ENCODE data around the gene CDRT4.

The CDRT4 gene

DNA sequence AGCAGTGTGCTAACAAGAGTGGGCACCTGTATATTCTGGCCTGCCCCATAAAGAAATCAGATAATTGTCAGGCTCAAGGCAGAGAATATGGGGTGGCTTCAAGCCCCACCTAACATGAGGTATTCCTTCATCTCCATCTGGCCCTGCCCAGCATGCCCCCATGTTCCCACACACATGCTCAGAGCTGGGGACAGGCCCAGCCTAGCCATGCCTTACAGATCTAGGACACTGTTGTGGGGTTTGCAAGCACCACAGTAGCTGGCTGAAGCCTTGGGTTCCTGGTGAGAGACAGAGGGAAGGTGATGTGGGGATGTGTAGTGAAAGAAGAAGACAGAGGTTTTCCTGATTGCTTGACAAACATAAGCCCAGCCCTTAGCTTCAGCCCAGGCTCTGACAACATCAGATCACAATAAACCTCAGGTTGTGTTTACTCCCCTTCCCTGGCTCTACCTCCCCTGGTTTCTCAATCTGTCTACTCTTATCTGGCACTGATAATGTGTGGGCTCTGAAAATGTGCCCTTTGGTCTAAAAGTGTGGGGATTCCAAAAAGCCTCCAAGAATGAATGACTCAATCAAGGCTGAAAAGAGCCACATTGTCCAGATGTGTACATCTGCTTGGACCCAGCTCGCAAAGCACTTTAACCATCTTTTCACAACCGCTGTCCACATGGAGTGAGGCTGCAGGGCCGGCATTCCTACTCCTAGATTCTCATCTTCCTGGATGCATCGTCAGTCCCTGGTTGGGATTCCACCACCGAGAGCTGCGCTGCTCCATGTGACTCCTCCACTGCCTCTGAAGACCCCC lies 34.4 kb downstream of the CDRT4 start:
- DNase-seq (ENCODE audit: low read depth in 4 of 4, low spot score in 1 of 4): no peak

DNA sequence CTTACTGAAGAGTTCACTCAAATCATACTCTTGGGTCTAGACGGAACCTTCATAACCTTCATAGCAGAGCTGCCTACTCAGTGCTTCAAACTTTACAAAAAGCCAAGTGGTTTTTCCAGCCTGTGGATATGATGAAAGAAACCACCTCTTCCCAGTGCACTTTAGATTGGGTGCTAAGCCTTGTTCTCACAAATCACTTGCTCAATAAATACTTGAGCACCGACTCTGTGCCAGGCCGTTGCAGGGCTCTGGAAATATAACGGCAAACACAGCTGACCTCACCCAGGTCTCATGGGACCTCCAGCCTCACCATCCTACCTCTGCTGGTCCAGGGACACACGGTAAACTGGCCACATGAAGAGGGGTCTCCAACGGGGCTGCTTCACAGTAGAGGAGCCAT lies 35.7 kb downstream of the CDRT4 start:
- no peak for DNase-seq (ENCODE audit: low read depth in 4 of 4, low spot score in 1 of 4)

- no peak for DNase-seq (ENCODE audit: low read depth in 4 of 4, low spot score in 1 of 4)
These were observed 36.2 kb downstream of the CDRT4 start for GRCh38 chr17:15431196-15431595.

GRCh38 chr17:15424521-15424920 lies 42.9 kb downstream of the CDRT4 start:
- no peak for DNase-seq (ENCODE audit: low read depth in 4 of 4, low spot score in 1 of 4)

DNA sequence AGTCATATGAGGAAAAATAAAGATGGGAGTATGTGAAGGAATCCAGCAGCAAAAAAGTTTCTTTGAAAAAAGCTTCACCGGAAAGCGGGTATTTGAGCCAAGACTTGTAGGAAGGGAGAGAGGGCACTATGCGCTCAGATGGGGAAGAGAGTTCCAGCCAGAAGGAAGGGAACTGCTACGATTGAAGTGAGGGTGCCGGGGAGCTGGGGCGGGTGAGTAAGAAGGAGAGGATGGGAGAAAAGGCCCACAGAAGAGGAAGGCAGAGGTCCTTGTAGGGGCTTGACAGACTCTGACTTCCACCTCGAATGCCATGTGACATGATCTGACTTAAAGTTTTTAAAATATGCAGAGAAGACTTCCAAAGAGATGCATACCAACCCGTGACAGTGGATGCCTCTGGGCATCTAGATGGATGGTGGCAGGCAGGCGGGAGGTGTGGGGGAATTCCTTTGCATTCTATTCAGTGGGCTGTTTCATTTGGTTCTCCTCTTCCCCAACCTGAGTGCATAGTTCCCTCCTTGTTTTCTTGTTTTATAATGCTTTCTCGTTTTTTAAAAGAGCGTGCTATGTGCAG lies 44.9 kb downstream of the CDRT4 start:
- no peak for DNase-seq (ENCODE audit: low read depth in 4 of 4, low spot score in 1 of 4)

DNA sequence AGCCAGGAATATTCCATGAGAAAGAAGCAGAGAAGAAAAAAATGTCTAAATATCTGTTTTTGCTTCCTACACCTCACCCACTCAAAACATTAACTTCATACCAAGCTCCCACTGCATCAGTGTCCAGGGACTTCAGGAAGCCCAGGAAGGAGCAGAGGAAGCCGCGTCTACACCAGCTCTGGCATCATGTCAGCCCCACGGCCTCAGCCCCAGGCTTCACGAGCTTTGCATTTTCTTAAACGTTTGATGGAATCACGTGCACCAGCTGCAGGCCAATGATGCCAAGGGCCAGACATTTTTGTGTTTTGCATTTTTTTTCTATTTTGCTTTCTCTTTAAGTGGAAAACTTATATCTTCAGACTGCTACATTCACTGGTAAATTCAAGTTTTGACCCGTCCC lies 48.6 kb downstream of the CDRT4 start:
- no peak for DNase-seq (ENCODE audit: low read depth in 4 of 4, low spot score in 1 of 4)

DNA sequence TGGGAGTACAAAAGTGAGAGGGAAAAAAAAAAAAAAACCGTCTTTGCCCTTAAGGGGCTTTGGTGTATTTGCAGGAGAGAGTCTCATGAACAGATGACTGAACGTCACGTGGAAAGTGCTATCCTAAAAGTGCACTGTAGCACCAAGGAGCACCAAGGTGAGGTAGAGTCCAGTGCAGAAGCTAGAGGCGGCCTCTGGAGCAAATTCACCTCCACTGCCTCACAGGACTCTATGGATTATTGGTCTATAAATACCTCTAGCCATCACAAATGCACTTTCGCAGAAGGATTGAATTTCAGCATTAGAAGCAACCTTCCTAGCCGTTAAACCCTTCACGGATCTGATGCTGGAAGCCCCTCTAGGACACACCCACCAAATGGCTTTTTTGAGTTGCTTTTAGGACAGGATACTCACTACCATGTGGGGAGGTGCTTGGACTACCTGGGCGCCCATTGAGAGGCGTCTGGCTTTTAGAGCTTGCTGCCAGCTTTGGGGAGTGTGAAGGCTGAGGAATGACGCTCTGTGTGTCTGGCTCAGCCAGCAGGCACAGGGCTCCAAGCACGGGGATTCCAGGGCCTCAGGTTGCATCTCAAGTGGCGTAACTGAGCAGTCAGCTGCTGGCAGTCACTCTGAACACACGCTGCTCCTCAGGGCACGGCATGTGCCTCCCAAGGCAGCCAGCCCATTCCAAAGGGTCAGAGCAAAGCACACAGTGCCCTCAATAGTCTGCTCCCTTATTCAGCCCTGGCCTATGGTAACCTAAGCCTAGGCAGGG lies 52.7 kb downstream of the CDRT4 start:
- DNase-seq (ENCODE audit: low read depth in 4 of 4, low spot score in 1 of 4): no peak

GRCh38 chr17:15413101-15413771 lies 54.2 kb downstream of the CDRT4 start:
- DNase-seq (ENCODE audit: low read depth in 4 of 4, low spot score in 1 of 4): no peak

GRCh38 chr17:15412606-15413005 lies 54.8 kb downstream of the CDRT4 start:
- no peak for DNase-seq (ENCODE audit: low read depth in 4 of 4, low spot score in 1 of 4)

DNA sequence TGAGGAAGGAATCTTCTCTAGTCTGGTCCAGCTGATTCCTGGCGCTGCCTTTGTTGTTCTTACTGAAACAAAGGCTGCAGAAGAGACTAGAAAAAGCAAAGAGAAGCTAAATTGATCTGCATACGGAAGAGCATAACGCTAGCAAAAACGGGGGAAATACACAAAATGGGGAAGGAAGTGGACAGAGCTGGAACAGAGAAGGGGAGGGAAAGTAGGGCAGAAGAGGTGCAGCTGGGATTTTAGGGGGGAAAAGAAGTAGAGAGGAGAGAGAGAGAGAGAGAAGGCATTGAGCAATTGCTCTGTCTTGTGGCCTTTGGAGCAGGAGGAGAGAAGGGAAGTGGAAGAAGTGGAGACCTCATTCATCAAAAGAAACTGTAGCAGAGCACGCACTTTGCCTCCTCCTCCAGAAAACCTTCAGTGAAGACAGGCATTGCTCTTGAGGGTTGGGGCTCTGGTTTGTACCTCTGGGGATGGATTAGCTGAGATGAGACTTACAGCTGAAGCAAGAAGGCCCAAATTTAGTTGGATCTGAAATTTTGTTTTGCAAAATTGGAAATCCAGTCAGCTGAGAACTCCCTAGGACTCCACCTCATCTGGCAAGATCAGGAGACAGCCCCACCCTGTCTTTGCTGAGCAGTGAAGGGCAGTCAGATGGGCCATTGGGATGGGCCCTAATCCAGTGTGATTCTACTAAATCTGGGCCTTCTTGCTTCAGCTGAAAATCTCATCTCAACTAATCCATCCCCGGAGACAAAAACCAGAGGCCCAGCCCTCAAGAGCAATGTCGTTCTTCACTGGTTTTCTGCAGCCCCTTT lies 55.8 kb downstream of the CDRT4 start:
- no peak for DNase-seq (ENCODE audit: low read depth in 4 of 4, low spot score in 1 of 4)

DNA sequence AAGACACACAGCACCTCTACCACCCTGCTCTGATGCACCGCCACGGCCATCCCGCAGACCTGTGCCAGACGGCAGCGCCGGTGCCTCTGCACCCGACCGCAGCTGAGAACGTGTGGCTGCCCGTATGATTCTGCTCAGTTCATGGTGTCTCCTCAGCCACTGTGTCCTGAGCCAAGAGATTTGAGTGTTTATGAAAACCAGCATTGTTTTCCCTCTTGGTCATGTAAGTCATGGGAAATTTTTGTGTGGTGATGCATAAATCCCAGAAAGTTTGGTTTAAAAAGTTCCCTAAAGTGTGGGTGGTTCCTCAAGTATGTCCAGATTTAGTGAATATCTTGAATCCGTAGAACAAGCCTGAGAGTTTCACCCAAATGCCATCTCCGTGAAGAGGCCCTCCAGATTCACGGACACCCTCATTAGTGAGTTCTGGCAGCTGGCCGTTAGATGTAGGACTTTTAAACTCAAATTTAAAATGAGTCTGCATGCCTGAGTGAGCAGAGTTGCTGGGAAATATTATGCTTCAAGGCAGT lies 57.6 kb downstream of the CDRT4 start:
- no peak for DNase-seq (ENCODE audit: low read depth in 4 of 4, low spot score in 1 of 4)

- no peak for DNase-seq (ENCODE audit: low read depth in 4 of 4, low spot score in 1 of 4)
These were observed 58.6 kb downstream of the CDRT4 start for GRCh38 chr17:15408803-15409202.

GRCh38 chr17:15406081-15406480 lies 61.3 kb downstream of the CDRT4 start:
- no peak for DNase-seq (ENCODE audit: low read depth in 4 of 4, low spot score in 1 of 4)

DNA sequence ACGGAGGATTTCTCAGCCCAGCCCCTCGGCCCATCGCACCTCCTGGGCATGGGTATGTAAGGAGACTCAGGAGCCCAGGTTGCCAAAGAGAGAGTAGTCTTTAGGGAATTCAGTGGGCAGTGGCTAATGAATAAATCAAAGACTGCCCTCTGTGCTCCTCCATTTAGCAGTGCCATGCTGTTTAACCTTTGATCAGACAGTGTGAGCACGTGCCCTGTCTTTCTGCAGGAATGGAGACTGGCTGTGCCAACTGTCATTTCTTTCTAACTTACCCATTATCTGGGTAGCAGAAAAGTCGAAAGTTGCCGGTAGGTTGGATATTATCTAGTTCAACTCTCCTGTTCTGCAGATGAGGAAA lies 62.4 kb downstream of the CDRT4 start:
- DNase-seq (ENCODE audit: low read depth in 4 of 4, low spot score in 1 of 4): no peak

DNA sequence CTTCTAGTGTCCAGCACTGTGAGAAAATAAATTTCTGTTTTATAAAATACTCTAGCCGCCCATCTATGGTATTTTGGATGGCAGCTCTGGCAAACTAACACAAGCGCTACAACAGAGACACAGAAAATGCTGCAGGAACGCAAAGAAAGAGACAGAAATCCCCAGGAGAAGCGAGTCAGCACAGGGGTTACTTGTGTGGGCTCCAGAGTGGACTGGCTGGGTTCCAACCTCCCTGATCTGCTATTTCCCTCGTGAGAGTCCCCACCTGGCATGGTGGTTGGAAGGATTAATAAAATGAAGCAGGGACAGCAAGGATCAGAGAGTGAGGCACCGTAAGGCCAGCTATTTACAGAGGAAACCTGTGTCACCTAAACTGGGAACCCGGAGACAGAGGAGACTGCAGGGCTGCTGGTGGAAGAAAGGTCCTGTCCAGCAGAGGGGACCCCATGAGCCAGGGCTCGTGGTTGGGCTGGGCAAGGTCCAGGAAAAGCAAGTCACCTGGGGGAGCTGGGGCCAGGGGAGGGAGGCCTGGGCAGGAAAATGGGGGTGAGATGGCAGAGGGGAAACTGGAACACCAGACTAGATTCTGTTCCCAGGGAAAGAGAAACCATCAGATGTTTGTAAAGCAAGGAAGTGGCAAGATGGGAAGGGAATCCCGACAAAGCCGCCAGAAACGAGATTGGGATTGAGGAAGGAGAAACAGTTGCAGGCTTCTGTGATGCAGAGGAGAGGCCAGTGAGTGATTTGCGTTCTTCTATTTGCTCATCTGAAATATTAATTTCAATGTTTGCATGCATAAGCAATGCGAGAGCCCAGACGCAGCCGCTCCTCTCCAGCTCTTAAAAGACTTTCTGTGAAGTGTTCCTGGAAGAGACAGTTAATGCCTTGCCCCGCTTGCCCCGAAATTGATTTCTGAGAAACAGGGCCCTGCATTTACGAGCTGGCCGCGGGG lies 63.0 kb downstream of the CDRT4 start:
- DNase-seq (ENCODE audit: low read depth in 4 of 4, low spot score in 1 of 4): no peak

DNA sequence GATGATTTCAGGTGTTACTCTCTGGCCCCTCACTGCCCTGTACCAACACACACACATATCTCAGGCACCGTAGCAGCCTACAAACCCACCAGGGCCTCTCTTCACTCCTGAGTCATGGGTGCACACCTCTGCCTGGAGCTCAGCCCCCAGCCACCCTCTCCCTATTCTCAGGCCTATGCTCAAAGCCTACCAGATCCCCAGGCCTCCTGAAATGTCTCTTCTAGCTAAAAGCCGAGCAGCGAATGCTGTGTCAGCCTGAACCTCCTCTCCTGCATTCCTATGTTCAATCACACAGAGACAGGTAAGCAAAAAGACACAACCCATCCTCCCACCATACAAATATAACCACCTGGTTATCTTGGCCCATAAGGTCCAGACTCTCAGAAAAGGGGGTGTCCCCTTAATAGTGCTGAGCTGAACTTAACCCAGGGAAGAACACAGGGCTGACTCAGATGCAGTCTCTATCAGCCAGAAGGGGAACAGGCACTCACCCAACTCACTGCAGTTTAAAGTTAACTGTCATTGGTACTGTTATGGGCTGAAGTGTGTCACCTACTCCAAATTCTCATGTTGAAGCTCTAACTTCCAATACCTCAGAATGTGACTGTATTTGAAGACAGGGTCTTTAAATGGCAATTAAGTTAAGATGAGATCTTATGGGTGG lies 64.0 kb downstream of the CDRT4 start:
- no peak for DNase-seq (ENCODE audit: low read depth in 4 of 4, low spot score in 1 of 4)

GRCh38 chr17:15399443-15399842 lies 68.0 kb downstream of the CDRT4 start:
- no peak for DNase-seq (ENCODE audit: low read depth in 4 of 4, low spot score in 1 of 4)

GRCh38 chr17:15398736-15399331 lies 68.6 kb downstream of the CDRT4 start:
- no peak for DNase-seq (ENCODE audit: low read depth in 4 of 4, low spot score in 1 of 4)

GRCh38 chr17:15398291-15398690 lies 69.1 kb downstream of the CDRT4 start:
- no peak for DNase-seq (ENCODE audit: low read depth in 4 of 4, low spot score in 1 of 4)

Data from stimulated activated CD4-positive, alpha-beta T cell treated with anti-CD3 and anti-CD28 coated beads, Interleukin-1b, Interleukin-23, amount 100 ng/mL, for 24 hours (primary cell).